NCI-H2081 (cell line): ENCODE data around the gene PLEK.
A peak's percentile ranks its signal among the peaks of the same experiment; 100 is the strongest.

Source experiments
- DNase-seq, 2 experiments: peaks; one replicate each; lab custom pipeline; 2025; lab: John Stamatoyannopoulos, UW

Gene PLEK

GRCh38 chr2:68414876-68415275 lies 49.8 kb downstream of the PLEK start:
- DNase-seq: peak in 1 of 2 experiments; percentile 10

- no peak for DNase-seq
These were observed 50.4 kb downstream of the PLEK start for GRCh38 chr2:68415521-68415920.

- peak in 1 of 2 experiments; percentile 13 for DNase-seq
These were observed 51.1 kb downstream of the PLEK start for GRCh38 chr2:68416081-68416675.

- no peak for DNase-seq
These were observed 52.8 kb downstream of the PLEK start for GRCh38 chr2:68417926-68418325.

GRCh38 chr2:68418419-68418818 lies 53.3 kb downstream of the PLEK start:
- DNase-seq: no peak

GRCh38 chr2:68418855-68419254 lies 53.8 kb downstream of the PLEK start:
- no peak for DNase-seq

GRCh38 chr2:68420254-68420910 lies 55.3 kb downstream of the PLEK start:
- no peak for DNase-seq

GRCh38 chr2:68423966-68424650 lies 59.0 kb downstream of the PLEK start:
- no peak for DNase-seq

GRCh38 chr2:68425503-68425902 lies 60.4 kb downstream of the PLEK start:
- DNase-seq: no peak

GRCh38 chr2:68426446-68426845 lies 61.4 kb downstream of the PLEK start:
- no peak for DNase-seq

GRCh38 chr2:68426848-68427579 lies 61.9 kb downstream of the PLEK start:
- DNase-seq: no peak

- DNase-seq: no peak
These were observed 63.0 kb downstream of the PLEK start for GRCh38 chr2:68428126-68428525.

- DNase-seq: no peak
These were observed 63.7 kb downstream of the PLEK start for GRCh38 chr2:68428746-68429145.

GRCh38 chr2:68429311-68429826 lies 64.3 kb downstream of the PLEK start:
- DNase-seq: no peak

GRCh38 chr2:68431316-68431972 lies 66.4 kb downstream of the PLEK start:
- no peak for DNase-seq

GRCh38 chr2:68432696-68433658 lies 67.9 kb downstream of the PLEK start:
- no peak for DNase-seq

- DNase-seq: no peak
These were observed 69.9 kb downstream of the PLEK start for GRCh38 chr2:68434981-68435380.

- no peak for DNase-seq
These were observed 70.5 kb downstream of the PLEK start for GRCh38 chr2:68435615-68436014.

- no peak for DNase-seq
These were observed 71.2 kb downstream of the PLEK start for GRCh38 chr2:68436270-68436669.

- no peak for DNase-seq
These were observed 73.6 kb downstream of the PLEK start for GRCh38 chr2:68438455-68439303.
